GM19328 (cell line): ENCODE measurements around the gene ATG16L1.
"Not testable (repeated sequence)": the region's sequence is repeated elsewhere in the genome, so short reads cannot be mapped to it uniquely, and the experiment has no call there.

Source experiments
- ATAC-seq: cut with Tn5 transposase; IDR thresholded peaks from one replicate; pipeline ENCODE4 v1.9.1; 2021; ENCODE audit warnings: mild to moderate bottlenecking, moderate library complexity; ENCODE audit not compliant: unreplicated experiment

Gene ATG16L1

DNA sequence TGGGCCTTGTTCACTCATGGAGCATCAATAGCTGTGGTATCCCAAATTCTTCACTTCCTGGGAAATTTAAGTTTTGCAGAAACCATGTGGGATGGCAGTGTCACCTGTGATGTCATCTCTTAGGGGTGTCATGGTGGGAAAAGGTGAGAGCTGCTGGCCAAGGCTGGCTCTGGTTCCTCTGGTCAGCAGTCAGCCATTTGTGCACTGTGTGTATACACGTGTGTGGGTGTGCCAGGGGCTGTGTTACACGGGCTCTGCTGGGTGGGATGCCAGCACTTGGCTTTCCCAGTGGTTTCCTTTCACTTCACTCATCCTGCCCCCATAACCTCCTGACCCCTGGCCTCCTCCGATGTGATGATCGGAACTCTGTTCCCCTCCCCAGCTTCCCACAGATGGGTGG lies 77.4 kb downstream of the ATG16L1 start:
- no peak for ATAC-seq

DNA sequence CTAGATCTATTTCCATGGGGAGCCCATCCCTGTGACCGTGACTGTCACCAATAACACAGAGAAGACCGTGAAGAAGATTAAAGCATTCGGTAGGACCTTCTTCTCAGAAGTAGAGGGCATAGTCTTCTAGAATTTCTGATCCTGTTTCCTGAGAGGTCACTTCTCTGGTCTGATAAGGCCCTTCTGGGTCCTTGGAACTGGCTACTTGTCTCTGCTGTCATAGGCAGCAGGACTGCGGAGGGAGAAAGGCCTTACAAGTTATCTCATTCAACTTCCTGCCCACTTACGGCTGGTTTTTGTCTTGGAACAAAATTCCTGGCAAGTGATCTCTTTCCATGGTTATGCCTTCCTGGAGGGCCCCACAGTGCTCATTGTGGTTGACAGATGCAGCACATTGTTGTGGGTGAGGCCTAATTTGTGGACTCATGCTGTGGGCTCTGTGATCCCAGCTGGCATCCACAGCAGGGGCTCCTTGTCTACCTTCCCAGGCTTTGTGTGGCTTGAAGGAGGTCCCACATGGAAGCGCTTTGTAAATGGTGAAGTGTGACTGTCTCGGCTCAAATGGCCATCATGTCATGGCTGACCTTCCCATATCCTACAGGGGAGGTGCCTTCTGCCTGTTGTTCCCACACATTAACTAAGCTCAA lies 78.1 kb downstream of the ATG16L1 start:
- no peak for ATAC-seq

- peak; percentile 87 for ATAC-seq
These were observed 80.1 kb downstream of the ATG16L1 start for GRCh38 chr2:233331536-233331935.

- ATAC-seq, result no peak
These were observed 80.7 kb downstream of the ATG16L1 start for GRCh38 chr2:233332125-233332524.

DNA sequence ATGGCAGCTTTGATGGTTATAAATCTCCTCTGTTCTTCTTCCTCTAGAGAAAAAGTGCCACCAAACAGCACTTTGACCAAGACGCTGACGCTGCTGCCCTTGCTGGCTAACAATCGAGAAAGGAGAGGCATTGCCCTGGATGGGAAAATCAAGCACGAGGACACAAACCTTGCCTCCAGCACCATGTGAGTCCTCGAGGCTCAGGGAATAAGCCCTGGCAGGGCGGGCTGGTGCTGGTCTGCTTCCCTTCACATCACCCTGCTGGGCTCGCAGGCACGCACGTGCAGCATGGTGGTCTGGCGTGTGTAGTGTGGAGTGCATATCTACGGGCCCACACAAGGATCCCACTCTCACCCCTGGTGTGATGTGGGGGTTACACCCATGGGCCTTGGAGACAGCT lies 83.4 kb downstream of the ATG16L1 start:
- no peak for ATAC-seq

- not testable (repeated sequence) for ATAC-seq
These were observed 84.6 kb downstream of the ATG16L1 start for GRCh38 chr2:233336091-233336490.

- ATAC-seq, result no peak
These were observed 85.1 kb downstream of the ATG16L1 start for GRCh38 chr2:233336541-233336940.

DNA sequence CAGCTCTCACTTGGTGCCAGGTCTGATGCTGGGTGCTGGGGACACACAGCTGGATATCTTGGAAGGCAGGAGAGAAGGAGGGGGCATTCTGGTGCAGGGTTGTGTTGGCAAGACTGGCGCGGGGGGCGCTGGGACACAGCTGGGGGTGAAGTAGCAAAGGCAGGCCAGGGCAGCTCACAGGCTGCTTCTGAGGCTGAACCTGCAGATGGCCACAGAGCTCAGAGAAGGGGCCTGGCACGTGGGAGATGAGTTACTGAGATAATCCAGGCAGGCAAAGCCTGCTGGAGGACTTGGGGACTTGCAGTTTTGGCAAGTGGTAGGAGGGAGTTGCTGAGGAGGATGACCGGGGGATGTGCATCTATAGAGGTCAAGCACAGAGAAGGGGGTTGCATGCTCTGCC lies 86.6 kb downstream of the ATG16L1 start:
- no peak for ATAC-seq

- ATAC-seq, result no peak
These were observed 87.4 kb downstream of the ATG16L1 start for GRCh38 chr2:233338812-233339368.

DNA sequence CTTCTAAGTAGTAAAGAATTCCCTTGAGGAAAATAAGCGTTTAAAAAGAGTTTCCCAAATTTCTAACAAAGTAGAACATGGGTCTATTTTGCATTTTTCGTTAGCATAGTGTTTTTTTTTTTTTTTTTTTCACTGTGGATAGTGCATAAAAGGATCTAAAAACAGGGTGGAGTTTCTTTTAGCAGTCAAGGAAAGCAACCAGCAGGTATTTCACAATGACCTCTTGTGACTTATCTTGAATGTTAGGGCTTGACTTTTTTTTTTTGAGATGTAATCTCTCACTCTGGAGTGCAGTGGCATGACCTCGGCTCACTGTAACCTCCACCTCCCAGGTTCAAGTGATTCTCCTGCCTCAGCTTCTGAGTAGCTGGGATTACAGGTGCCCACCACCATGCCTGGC lies 88.0 kb downstream of the ATG16L1 start:
- no peak for ATAC-seq

GRCh38 chr2:233341296-233341695 lies 89.8 kb downstream of the ATG16L1 start:
- no peak for ATAC-seq

GRCh38 chr2:233342301-233342700 lies 90.8 kb downstream of the ATG16L1 start:
- ATAC-seq, result no peak

DNA sequence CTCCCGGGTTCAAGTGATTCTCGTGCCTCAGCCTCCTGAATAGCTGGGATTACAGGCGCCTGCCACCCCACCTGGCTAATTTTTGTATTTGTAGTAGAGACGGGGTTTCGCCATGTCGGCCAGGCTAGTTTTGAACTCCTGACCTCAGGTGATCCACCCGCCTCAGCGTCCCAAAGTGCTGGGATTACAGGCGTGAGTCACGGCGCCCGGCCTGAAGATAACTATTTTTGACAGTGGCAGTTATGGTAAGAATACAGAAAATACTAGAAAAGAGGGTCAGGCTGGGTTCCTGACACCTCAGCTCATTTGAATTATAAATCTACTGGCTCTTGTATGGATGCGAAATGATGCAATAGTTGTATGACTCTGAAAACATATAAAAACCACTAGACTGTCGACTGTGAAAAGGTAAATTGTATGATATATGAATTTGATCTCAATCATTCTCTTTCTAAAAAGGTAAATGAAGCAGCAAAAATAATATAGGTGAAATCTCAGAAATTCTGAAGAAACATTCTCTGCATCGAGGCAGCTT lies 91.8 kb downstream of the ATG16L1 start:
- no peak for ATAC-seq
